H9 (cell line): ENCODE measurements around the gene PGAM1. TPM values are rescaled to one million over a fixed set of nuclear protein-coding genes. Genes with fewer than 3 reads are reported as not detected.

ENCODE experiments used
- DNase-seq: peaks from one replicate; pipeline ENCODE4 v3.0.0-alpha.2; 2017
- H2AFZ ChIP-seq: one replicate; pipeline ENCODE4 v1.6.1; 2013; ENCODE audit warnings: mild to moderate bottlenecking, low read length, control low read depth, moderate library complexity
- H2AK5ac ChIP-seq: 2 replicates; pipeline ENCODE4 v1.6.1; 2013; ENCODE audit warnings: low read length, control low read depth, mixed read lengths; ENCODE audit not compliant: insufficient read length
- H2BK120ac ChIP-seq: one replicate; pipeline ENCODE4 v1.6.1; 2013; ENCODE audit warnings: low read depth, mild to moderate bottlenecking, low read length, control low read depth, inconsistent platforms; ENCODE audit not compliant: poor library complexity, severe bottlenecking
- H2BK12ac ChIP-seq: 2 replicates; pipeline ENCODE4 v1.6.1; 2013; ENCODE audit warnings: low read length, control low read depth, mixed read lengths, low read depth; ENCODE audit not compliant: insufficient read length
- H2BK15ac ChIP-seq: 2 replicates; pipeline ENCODE4 v1.6.1; 2013; ENCODE audit warnings: low read depth, low read length, control low read depth
- H2BK20ac ChIP-seq: one replicate; pipeline ENCODE4 v1.6.1; 2013; ENCODE audit warnings: low read depth, mild to moderate bottlenecking, low read length, control low read depth, inconsistent platforms; ENCODE audit not compliant: poor library complexity, severe bottlenecking
- H2BK5ac ChIP-seq: 2 replicates; pipeline ENCODE4 v1.6.1; 2013; ENCODE audit warnings: low read length, control low read depth, mixed read lengths; ENCODE audit not compliant: insufficient read length
- H3K14ac ChIP-seq: 2 replicates; pipeline ENCODE4 v1.6.1; 2013; ENCODE audit warnings: low read length, control low read depth; ENCODE audit not compliant: insufficient read depth
- H3K18ac ChIP-seq: 2 replicates; pipeline ENCODE4 v1.6.1; 2013; ENCODE audit warnings: low read depth, mild to moderate bottlenecking, mixed read lengths, low read length, control low read depth; ENCODE audit not compliant: insufficient read length
- H3K23ac ChIP-seq: 2 replicates; pipeline ENCODE4 v1.6.1; 2013; ENCODE audit warnings: low read length, control low read depth, mixed read lengths, low read depth; ENCODE audit not compliant: insufficient read length
- H3K23me2 ChIP-seq: 2 replicates; pipeline ENCODE4 v1.6.1; 2013; ENCODE audit warnings: low read depth, mild to moderate bottlenecking, mixed read lengths, low read length, control low read depth; ENCODE audit not compliant: insufficient read length, poor library complexity, severe bottlenecking
- H3K27ac ChIP-seq: 2 replicates; pipeline ENCODE4 v1.5.1; 2013; ENCODE audit warnings: low read length, control low read depth, mixed read lengths, low read depth; ENCODE audit not compliant: insufficient read length
- H3K27me3 ChIP-seq: 2 replicates; pipeline ENCODE4 v1.6.1; 2013; ENCODE audit warnings: low read length, control low read depth, inconsistent platforms; ENCODE audit not compliant: insufficient read depth
- H3K4ac ChIP-seq: 2 replicates; pipeline ENCODE4 v1.6.1; 2013; ENCODE audit warnings: low read depth, mild to moderate bottlenecking, control low read depth, inconsistent platforms, low read length, moderate library complexity
- H3K4me1 ChIP-seq: 2 replicates; pipeline ENCODE4 v1.6.1; 2013; ENCODE audit warnings: low read length, control low read depth, inconsistent platforms; ENCODE audit not compliant: insufficient read depth
- H3K4me2 ChIP-seq: 2 replicates; pipeline ENCODE4 v1.6.1; 2013; ENCODE audit warnings: low read length, control low read depth, mixed read lengths; ENCODE audit not compliant: insufficient read length, insufficient read depth
- H3K56ac ChIP-seq: 2 replicates; pipeline ENCODE4 v1.6.1; 2013; ENCODE audit warnings: low read depth, mild to moderate bottlenecking, mixed read lengths, low read length, control low read depth; ENCODE audit not compliant: insufficient read length
- H3K79me1 ChIP-seq: 2 replicates; pipeline ENCODE4 v1.6.1; 2013; ENCODE audit warnings: low read depth, mild to moderate bottlenecking, moderate library complexity, low read length, control low read depth, inconsistent platforms; ENCODE audit not compliant: insufficient read depth, poor library complexity, severe bottlenecking
- H3K79me2 ChIP-seq: 2 replicates; pipeline ENCODE4 v1.6.1; 2013; ENCODE audit warnings: low read length, control low read depth, inconsistent platforms; ENCODE audit not compliant: insufficient read depth
- H3K9ac ChIP-seq: 2 replicates; pipeline ENCODE4 v1.6.1; 2013; ENCODE audit warnings: low read length, control low read depth, mixed read lengths; ENCODE audit not compliant: insufficient read length; ENCODE audit errors: extremely low read depth
- H3K9me3 ChIP-seq: one replicate; pipeline ENCODE4 v1.6.1; 2013; ENCODE audit warnings: low read depth, low read length, inconsistent platforms; ENCODE audit not compliant: control insufficient read depth
- H3T11ph ChIP-seq: one replicate; pipeline ENCODE4 v1.6.1; 2013; ENCODE audit warnings: mild to moderate bottlenecking, low read length, control low read depth, inconsistent platforms
- H4K20me1 ChIP-seq: one replicate; pipeline ENCODE4 v1.6.1; 2013; ENCODE audit not compliant: control insufficient read depth, insufficient read length, insufficient read depth
- H4K5ac ChIP-seq: 2 replicates; pipeline ENCODE4 v1.6.1; 2013; ENCODE audit warnings: low read depth, mild to moderate bottlenecking, mixed read lengths, low read length, control low read depth; ENCODE audit not compliant: insufficient read length
- H4K8ac ChIP-seq: replicated peaks from 2 replicates; pipeline ENCODE4 v1.6.1; 2013; ENCODE audit warnings: low read length, control low read depth, mixed read lengths, low read depth; ENCODE audit not compliant: insufficient read length
- H4K91ac ChIP-seq: 2 replicates; pipeline ENCODE4 v1.6.1; 2013; ENCODE audit warnings: low read depth, mild to moderate bottlenecking, moderate library complexity, mixed read lengths, low read length, control low read depth; ENCODE audit not compliant: insufficient read length
- H3K27ac Mint-ChIP-seq, 3 experiments: 2 replicates in 2 of 3; 3 replicates in 1 of 3; pipeline ENCODE4 v1.8.0; 2020 to 2021; ENCODE audit warnings: mixed read lengths in 3 of 3, mild to moderate bottlenecking in 1 of 3, moderate library complexity in 1 of 3
- H3K27me3 Mint-ChIP-seq: 2 replicates; pipeline ENCODE4 v1.8.0; 2021; ENCODE audit warnings: low read depth, mild to moderate bottlenecking, moderate library complexity, mixed read lengths
- H3K36me3 Mint-ChIP-seq, 3 experiments: 2 replicates in 2 of 3; 3 replicates in 1 of 3; pipeline ENCODE4 v1.8.0; 2020 to 2021; ENCODE audit warnings: low read depth in 3 of 3, mixed read lengths in 3 of 3; ENCODE audit not compliant: insufficient read depth in 1 of 3
- H3K4me1 Mint-ChIP-seq, 2 experiments: 2 replicates each; pipeline ENCODE4 v1.8.0; 2020; ENCODE audit warnings: mixed read lengths in 2 of 2
- H3K4me3 Mint-ChIP-seq, 2 experiments: 2 replicates in 1 of 2; 3 replicates in 1 of 2; pipeline ENCODE4 v1.8.0; 2020 to 2021; ENCODE audit warnings: mild to moderate bottlenecking in 2 of 2, mixed read lengths in 2 of 2, moderate library complexity in 1 of 2
- H3K9me3 Mint-ChIP-seq, 2 experiments: 2 replicates in 1 of 2; 3 replicates in 1 of 2; pipeline ENCODE4 v1.8.0; 2020; ENCODE audit warnings: mild to moderate bottlenecking in 2 of 2, mixed read lengths in 2 of 2, moderate library complexity in 1 of 2
- WGBS: extraction: QIAGEN DNeasy Blood & Tissue Kit; methylation state at CpG from one replicate; pipeline ENCODE4 v1.1.7; 2013; ENCODE audit warnings: missing lambda C conversion rate, low lambda C conversion rate, mixed read lengths; ENCODE audit not compliant: insufficient read length; ENCODE audit errors: extremely low coverage; 5-methylcytosine and 5-hydroxymethylcytosine counted together
- total RNA-seq: library from RNA; stranded (reverse); gene quantifications from 2 replicates; pipeline ENCODE4 v1.2.1, GENCODE V29; 2021
- TF ChIP-seq, protein P1 (sequence below): fragments of 200-600 bp; sonication (generic); conservative IDR thresholded peaks from 3 replicates; pipeline ENCODE4 v1.8.0; 2021; ENCODE audit warnings: antibody characterized with exemption, mild to moderate bottlenecking

The PGAM1 gene
- total RNA-seq, 1 experiment from 2014 or later, result 932 TPM

GRCh38 chr10:97376413-97376812 lies 49.6 kb upstream of the PGAM1 start:
- no peaks in the 10 kb centered on the region for H3K9me3 ChIP-seq
- H2BK12ac ChIP-seq, result no peak overlapping the region
- H3K18ac ChIP-seq, result no peak overlapping the region
- Mint-ChIP-seq H3K9me3 (no peaks in the 10 kb centered on the region), H3K27me3 (no peaks in the 10 kb centered on the region), H3K4me1 (no peaks in the 10 kb centered on the region), H3K4me3 (no peak overlapping the region), H3K27ac (peak overlapping the region in 2 of 3 experiments; percentile 47 to 92; a peak in 1 of 7 replicates), H3K36me3 (peaks cover 30 to 82% (median 55%) of the 10 kb centered on the region in 3 experiments)
- H3K27me3 ChIP-seq, result no peaks in the 10 kb centered on the region
- H3K79me1 ChIP-seq, result no peaks in the 10 kb centered on the region
- H3K9ac ChIP-seq, result no peak overlapping the region
- no peak overlapping the region for H3K56ac ChIP-seq
- TF ChIP-seq, protein P1, sequence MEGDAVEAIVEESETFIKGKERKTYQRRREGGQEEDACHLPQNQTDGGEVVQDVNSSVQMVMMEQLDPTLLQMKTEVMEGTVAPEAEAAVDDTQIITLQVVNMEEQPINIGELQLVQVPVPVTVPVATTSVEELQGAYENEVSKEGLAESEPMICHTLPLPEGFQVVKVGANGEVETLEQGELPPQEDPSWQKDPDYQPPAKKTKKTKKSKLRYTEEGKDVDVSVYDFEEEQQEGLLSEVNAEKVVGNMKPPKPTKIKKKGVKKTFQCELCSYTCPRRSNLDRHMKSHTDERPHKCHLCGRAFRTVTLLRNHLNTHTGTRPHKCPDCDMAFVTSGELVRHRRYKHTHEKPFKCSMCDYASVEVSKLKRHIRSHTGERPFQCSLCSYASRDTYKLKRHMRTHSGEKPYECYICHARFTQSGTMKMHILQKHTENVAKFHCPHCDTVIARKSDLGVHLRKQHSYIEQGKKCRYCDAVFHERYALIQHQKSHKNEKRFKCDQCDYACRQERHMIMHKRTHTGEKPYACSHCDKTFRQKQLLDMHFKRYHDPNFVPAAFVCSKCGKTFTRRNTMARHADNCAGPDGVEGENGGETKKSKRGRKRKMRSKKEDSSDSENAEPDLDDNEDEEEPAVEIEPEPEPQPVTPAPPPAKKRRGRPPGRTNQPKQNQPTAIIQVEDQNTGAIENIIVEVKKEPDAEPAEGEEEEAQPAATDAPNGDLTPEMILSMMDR, result no peak
- H2AK5ac ChIP-seq, result no peak overlapping the region
- no peak overlapping the region for H4K5ac ChIP-seq
- no peak overlapping the region for H2BK5ac ChIP-seq
- H3T11ph ChIP-seq, result no peak overlapping the region
- no peak for DNase-seq
- no peak overlapping the region for H4K8ac ChIP-seq
- H3K14ac ChIP-seq, result no peak overlapping the region
- H3K79me2 ChIP-seq, result no peaks in the 10 kb centered on the region
- no peak overlapping the region for H3K4ac ChIP-seq
- no CpG with 5 or more reads among the region's 6 CpGs for WGBS
- no peak overlapping the region for H3K4me2 ChIP-seq
- H3K23ac ChIP-seq, result no peak overlapping the region
- H3K27ac ChIP-seq, result no peak overlapping the region
- no peak overlapping the region for H2BK20ac ChIP-seq
- no peaks in the 10 kb centered on the region for H3K23me2 ChIP-seq
- H4K91ac ChIP-seq, result no peak overlapping the region
- no peak overlapping the region for H2AFZ ChIP-seq
- H3K4me1 ChIP-seq, result no peaks in the 10 kb centered on the region
- no peaks in the 10 kb centered on the region for H4K20me1 ChIP-seq
- no peak overlapping the region for H2BK120ac ChIP-seq
- H2BK15ac ChIP-seq, result no peak overlapping the region
